GM20431 (cell line): ENCODE measurements around the gene CAMSAP1.

ENCODE experiments used
- in situ Hi-C: fragments of 300-500 bp; cut with MseI, MboI; formaldehyde crosslinking; loops from one replicate; pipeline ENCODE4 v1.15.0; 2020; ENCODE audit warnings: low sequenced_read_pairs; ENCODE audit not compliant: unreplicated experiment

Gene CAMSAP1

GRCh38 chr9:135799261-135799660 lies 108.1 kb downstream of the CAMSAP1 start:
- in situ Hi-C loops, result no loop called here

GRCh38 chr9:135798263-135798585 lies 109.1 kb downstream of the CAMSAP1 start:
- in situ Hi-C loops, result no loop called here

GRCh38 chr9:135797507-135798262 lies 109.7 kb downstream of the CAMSAP1 start:
- in situ Hi-C loops, result no loop called here

- in situ Hi-C loops, result no loop called here
Observed at GRCh38 chr9:135796784-135797485, 110.4 kb downstream of the CAMSAP1 start.

GRCh38 chr9:135795391-135795790 lies 112.0 kb downstream of the CAMSAP1 start:
- in situ Hi-C loops, result no loop called here

GRCh38 chr9:135794361-135794885 lies 112.9 kb downstream of the CAMSAP1 start:
- in situ Hi-C loops, result no loop called here

- in situ Hi-C loops, result no loop called here
Observed at GRCh38 chr9:135794057-135794335, 113.3 kb downstream of the CAMSAP1 start.

- in situ Hi-C loops, result no loop called here
Observed at GRCh38 chr9:135793221-135794056, 113.9 kb downstream of the CAMSAP1 start.

GRCh38 chr9:135792268-135793128 lies 114.8 kb downstream of the CAMSAP1 start:
- in situ Hi-C loops, result no loop called here

GRCh38 chr9:135791431-135792267 lies 115.7 kb downstream of the CAMSAP1 start:
- in situ Hi-C loops, result no loop called here

GRCh38 chr9:135790850-135791249 lies 116.5 kb downstream of the CAMSAP1 start:
- in situ Hi-C loops, result no loop called here

GRCh38 chr9:135790356-135790755 lies 117.0 kb downstream of the CAMSAP1 start:
- in situ Hi-C loops, result no loop called here

- in situ Hi-C loops, result no loop called here
Observed at GRCh38 chr9:135789838-135790291, 117.5 kb downstream of the CAMSAP1 start.

GRCh38 chr9:135788576-135789300 lies 118.6 kb downstream of the CAMSAP1 start:
- in situ Hi-C loops, result no loop called here

GRCh38 chr9:135787776-135788575 lies 119.4 kb downstream of the CAMSAP1 start:
- in situ Hi-C loops, result no loop called here

GRCh38 chr9:135787317-135787716 lies 120.0 kb downstream of the CAMSAP1 start:
- in situ Hi-C loops, result no loop called here

GRCh38 chr9:135786146-135786690 lies 121.1 kb downstream of the CAMSAP1 start:
- in situ Hi-C loops, result no loop called here
